GM18526 (cell line): ENCODE data around the gene KYAT1.

Experiments
- POLR2A ChIP-seq: IDR thresholded peaks from 3 replicates; pipeline ENCODE4 v1.6.1; 2011; ENCODE audit not compliant: insufficient read length; ENCODE audit errors: extremely low read depth

The KYAT1 gene

DNA sequence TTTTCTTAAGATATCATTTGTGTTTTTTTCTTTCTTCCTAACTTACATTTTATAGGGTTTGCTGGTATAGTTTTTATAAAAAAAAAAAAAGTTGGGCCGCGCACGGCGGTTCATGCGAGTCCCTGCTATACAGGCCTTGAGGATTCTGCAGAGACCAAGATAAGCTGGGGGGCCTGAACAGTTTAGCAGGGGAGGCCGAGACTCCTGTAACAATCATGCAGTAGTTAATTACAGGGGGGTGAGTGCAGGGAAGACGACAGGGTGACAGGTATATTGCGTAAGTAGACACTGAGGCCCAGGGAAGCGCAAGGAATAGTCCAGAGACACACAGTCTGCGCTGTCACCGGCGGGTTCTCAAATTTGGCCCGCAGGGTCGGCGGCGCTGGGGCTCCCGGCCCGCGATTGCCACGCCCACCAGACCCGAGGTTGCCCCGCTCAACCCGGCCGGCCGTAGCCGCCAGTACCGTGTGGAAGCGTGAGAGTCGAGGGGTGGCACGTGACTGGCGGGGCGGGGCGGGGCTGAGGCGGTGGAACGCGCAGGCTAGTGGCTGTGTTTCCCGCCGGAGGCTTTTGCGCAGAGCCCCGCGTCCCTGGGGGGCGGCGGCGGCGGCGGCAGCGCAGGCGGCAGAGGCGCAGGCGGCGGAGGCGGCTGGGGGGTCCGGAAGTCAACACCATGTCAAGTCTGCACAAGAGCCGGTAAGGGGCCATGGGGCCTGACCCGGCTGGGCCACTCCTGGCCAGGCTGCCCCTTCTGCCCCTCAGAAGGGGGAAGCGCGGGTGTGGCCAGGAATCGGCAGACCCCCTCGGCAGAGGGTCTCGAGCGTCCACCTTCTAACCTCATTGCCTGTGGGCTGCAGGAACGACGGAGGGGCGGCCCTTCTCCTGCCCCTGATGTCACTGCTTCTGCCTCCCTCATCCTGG, 94.8 kb downstream of the KYAT1 start, which contains the start of gene TBC1D13:
Gene TBC1D13, plus strand, starts transcription at position 573 of the 921 bp plus-strand sequence. Its CDS starts 101 bp downstream, at position 674.
- peak; percentile 73 for TF ChIP-seq POLR2A

DNA sequence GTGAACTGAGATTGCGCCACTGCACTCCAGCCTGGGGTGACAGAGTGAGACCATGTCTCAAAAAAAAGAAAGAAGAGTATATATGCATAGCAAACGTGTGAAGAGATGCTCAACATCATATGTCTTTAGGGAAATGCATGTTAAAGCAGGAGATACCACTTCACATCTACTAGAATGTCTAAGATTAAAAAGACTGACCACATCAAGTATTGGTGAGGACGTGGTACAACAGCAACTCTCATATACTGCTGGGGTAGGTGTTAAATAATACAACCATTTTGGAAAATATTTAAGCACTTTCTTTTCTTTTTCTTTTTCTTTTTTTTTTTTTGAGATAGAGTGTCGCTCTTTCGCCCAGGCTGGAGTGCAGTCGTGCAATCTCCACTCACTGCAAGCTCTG, 96.3 kb downstream of the KYAT1 start:
- no peak for TF ChIP-seq POLR2A
